ENCODE measurements around the gene TRIM4. TPM values are rescaled to one million over a fixed set of nuclear protein-coding genes. Genes with fewer than 3 reads are reported as not detected.

Gene TRIM4
- total and polyA plus RNA-seq, 3 donors from 2014 or later: 26.1 to 59.7 (median 56.1) TPM

GRCh38 chr7:99844328-99844727, 75.0 kb downstream of the TRIM4 start:
- no peaks in the 10 kb centered on the region for H3K36me3 ChIP-seq (ENCODE audit: low read depth, missing control alignments)
- TF ChIP-seq POLR2A (IDR thresholded peaks at IDR 0.05): no peak
- TF ChIP-seq CTCF (IDR thresholded peaks at IDR 0.05): no peak
- intact Hi-C loops (cut with DNase I; ENCODE audit: low total_unique reads): no loop called here
- 65 to 76% methylated on average over 1 of the region's 1 CpG for WGBS, 2 donors
- H3K4me1 ChIP-seq: no peaks in the 10 kb centered on the region
- H3K4me3 ChIP-seq: no peak overlapping the region
- no peak for DNase-seq
- no peaks in the 10 kb centered on the region for H3K27me3 ChIP-seq
- H3K9me3 ChIP-seq: no peaks in the 10 kb centered on the region
- H3K27ac ChIP-seq: no peak overlapping the region

GRCh38 chr7:99843808-99844207, 75.5 kb downstream of the TRIM4 start:
- H3K9me3 ChIP-seq: no peaks in the 10 kb centered on the region
- no peak for DNase-seq
- no peaks in the 10 kb centered on the region for H3K36me3 ChIP-seq (ENCODE audit: low read depth, missing control alignments)
- H3K27ac ChIP-seq: no peak overlapping the region
- intact Hi-C loops (cut with DNase I; ENCODE audit: low total_unique reads): no loop called here
- 75 to 83% methylated on average over 4 of the region's 4 CpGs for WGBS, 2 donors
- H3K4me3 ChIP-seq: no peak overlapping the region
- H3K4me1 ChIP-seq: no peaks in the 10 kb centered on the region
- no peak for TF ChIP-seq POLR2A (IDR thresholded peaks at IDR 0.05)
- no peak for TF ChIP-seq CTCF (IDR thresholded peaks at IDR 0.05)
- H3K27me3 ChIP-seq: no peaks in the 10 kb centered on the region

- Histone ChIP-seq H3K27me3 (no peaks in the 10 kb centered on the region), H3K4me3 (no peak overlapping the region), H3K4me1 (no peaks in the 10 kb centered on the region), H3K27ac (no peak overlapping the region), H3K36me3 (ENCODE audit: low read depth, missing control alignments) (no peaks in the 10 kb centered on the region), H3K9me3 (no peaks in the 10 kb centered on the region)
- TF ChIP-seq CTCF (IDR thresholded peaks at IDR 0.05) (no peak), POLR2A (IDR thresholded peaks at IDR 0.05) (no peak)
- intact Hi-C loops (cut with DNase I; ENCODE audit: low total_unique reads): no loop called here
- 86 to 92% methylated on average over 2 of the region's 2 CpGs for WGBS, 2 donors
- no peak for DNase-seq
Observed at GRCh38 chr7:99842926-99843325, 76.4 kb downstream of the TRIM4 start.

Small RNA genes lying within 50 kb of the gene (small RNA-seq; reads per million reads assigned to genes)
- gene AC011904.1 (0 reads per million in 2 donors), gene CYP3A52P (0 reads per million in 2 donors), gene RF00019 (0 reads per million in 2 donors), gene RF00561 (0 reads per million in 2 donors)

Other genes starting within 250 kb of the TRIM4 start
- gene CYP3A5, start 239.5 kb downstream of the TRIM4 start, total RNA-seq: under 1 TPM; 0.12 to 0.63 TPM
- 0.55 TPM for gene CYP3A5, start 239.5 kb downstream of the TRIM4 start, polyA plus RNA-seq (ENCODE audit: insufficient read depth, low read depth, low replicate concordance)
- not detected for gene CYP3A7, start 184.3 kb downstream of the TRIM4 start, total RNA-seq
- gene CYP3A7, start 184.3 kb downstream of the TRIM4 start, polyA plus RNA-seq (ENCODE audit: insufficient read depth, low read depth, low replicate concordance): not detected
- gene CYP3A4, start 135.3 kb downstream of the TRIM4 start, total RNA-seq: 1 to 10 TPM; 1.3 to 1.8 TPM
- 0.34 TPM for gene CYP3A4, start 135.3 kb downstream of the TRIM4 start, polyA plus RNA-seq (ENCODE audit: insufficient read depth, low read depth, low replicate concordance)
- under 1 TPM in 1 of 2 donors, not detected in 1; 0.37 TPM for gene CYP3A43, start 91.5 kb downstream of the TRIM4 start, total RNA-seq
- 3.6 TPM for gene CYP3A43, start 91.5 kb downstream of the TRIM4 start, polyA plus RNA-seq (ENCODE audit: insufficient read depth, low read depth, low replicate concordance)
- gene OR2AE1, start 42.5 kb downstream of the TRIM4 start, total RNA-seq: not detected
- not detected for gene OR2AE1, start 42.5 kb downstream of the TRIM4 start, polyA plus RNA-seq (ENCODE audit: insufficient read depth, low read depth, low replicate concordance)
- gene GJC3, start 10.1 kb upstream of the TRIM4 start, total RNA-seq: under 1 TPM; 0.43 to 0.71 TPM
- 0.79 TPM for gene GJC3, start 10.1 kb upstream of the TRIM4 start, polyA plus RNA-seq (ENCODE audit: insufficient read depth, low read depth, low replicate concordance)
- 10 to 100 TPM; 42.1 to 81.2 TPM for gene AZGP1, start 56.5 kb upstream of the TRIM4 start, total RNA-seq
- 60.5 TPM for gene AZGP1, start 56.5 kb upstream of the TRIM4 start, polyA plus RNA-seq (ENCODE audit: insufficient read depth, low read depth, low replicate concordance)
- gene ZKSCAN1, start 96.1 kb upstream of the TRIM4 start, total RNA-seq: 10 to 100 TPM; 65.3 to 71.3 TPM
- gene ZKSCAN1, start 96.1 kb upstream of the TRIM4 start, polyA plus RNA-seq (ENCODE audit: insufficient read depth, low read depth, low replicate concordance): 30.7 TPM
- gene ZSCAN21, start 130.2 kb upstream of the TRIM4 start, total RNA-seq: 10 to 100 TPM; 36.3 to 50.3 TPM
- gene ZSCAN21, start 130.2 kb upstream of the TRIM4 start, polyA plus RNA-seq (ENCODE audit: insufficient read depth, low read depth, low replicate concordance): 21.3 TPM
- 10 to 100 TPM; 24.7 to 27.7 TPM for gene ZNF3, start 162.2 kb upstream of the TRIM4 start, total RNA-seq
- 23.4 TPM for gene ZNF3, start 162.2 kb upstream of the TRIM4 start, polyA plus RNA-seq (ENCODE audit: insufficient read depth, low read depth, low replicate concordance)
- 10 to 100 TPM; 88.1 to 99.5 TPM for gene COPS6, start 169.4 kb upstream of the TRIM4 start, total RNA-seq
- gene COPS6, start 169.4 kb upstream of the TRIM4 start, polyA plus RNA-seq (ENCODE audit: insufficient read depth, low read depth, low replicate concordance): 141 TPM
- gene MCM7, start 181.9 kb upstream of the TRIM4 start, total RNA-seq: 10 to 100 TPM; 85.1 to 86.5 TPM
- 137 TPM for gene MCM7, start 181.9 kb upstream of the TRIM4 start, polyA plus RNA-seq (ENCODE audit: insufficient read depth, low read depth, low replicate concordance)
- gene AP4M1, start 182.1 kb upstream of the TRIM4 start, total RNA-seq: 10 to 100 TPM; 39.1 to 51.3 TPM
- gene AP4M1, start 182.1 kb upstream of the TRIM4 start, polyA plus RNA-seq (ENCODE audit: insufficient read depth, low read depth, low replicate concordance): 54.7 TPM
- gene TAF6, start 199.8 kb upstream of the TRIM4 start, total RNA-seq: 100 to 1,000 TPM in 1 of 2 donors, 10 to 100 TPM in 1; 99.1 to 108 TPM
- 95.4 TPM for gene TAF6, start 199.8 kb upstream of the TRIM4 start, polyA plus RNA-seq (ENCODE audit: insufficient read depth, low read depth, low replicate concordance)
- gene CNPY4, start 200.1 kb upstream of the TRIM4 start, total RNA-seq: 10 to 100 TPM; 14.3 to 19.3 TPM
- 22.2 TPM for gene CNPY4, start 200.1 kb upstream of the TRIM4 start, polyA plus RNA-seq (ENCODE audit: insufficient read depth, low read depth, low replicate concordance)
- gene MBLAC1, start 207.4 kb upstream of the TRIM4 start, total RNA-seq: 10 to 100 TPM in 1 of 2 donors, 1 to 10 TPM in 1; 7.2 to 10.2 TPM
- 2.9 TPM for gene MBLAC1, start 207.4 kb upstream of the TRIM4 start, polyA plus RNA-seq (ENCODE audit: insufficient read depth, low read depth, low replicate concordance)
- 100 to 1,000 TPM; 144 to 179 TPM for gene LAMTOR4, start 229.4 kb upstream of the TRIM4 start, total RNA-seq
- 136 TPM for gene LAMTOR4, start 229.4 kb upstream of the TRIM4 start, polyA plus RNA-seq (ENCODE audit: insufficient read depth, low read depth, low replicate concordance)
- 10 to 100 TPM; 57.5 to 78.7 TPM for gene TRAPPC14, start 239.2 kb upstream of the TRIM4 start, total RNA-seq
- gene TRAPPC14, start 239.2 kb upstream of the TRIM4 start, polyA plus RNA-seq (ENCODE audit: insufficient read depth, low read depth, low replicate concordance): 71.8 TPM
- gene GAL3ST4, start 249.1 kb upstream of the TRIM4 start, total RNA-seq: 10 to 100 TPM; 11.6 to 12.4 TPM
- 8.9 TPM for gene GAL3ST4, start 249.1 kb upstream of the TRIM4 start, polyA plus RNA-seq (ENCODE audit: insufficient read depth, low read depth, low replicate concordance)

Data from testis (tissue), 3 donors.